Measurements from ENCODE around the gene PIEZO1. TPM values are rescaled to one million over a fixed set of nuclear protein-coding genes. Genes with fewer than 3 reads are reported as not detected.

Gene PIEZO1
- total and polyA plus RNA-seq, 2 donors (not counting 1 experiment from before 2014, with no cell fraction given), result 108 to 331 TPM

DNA sequence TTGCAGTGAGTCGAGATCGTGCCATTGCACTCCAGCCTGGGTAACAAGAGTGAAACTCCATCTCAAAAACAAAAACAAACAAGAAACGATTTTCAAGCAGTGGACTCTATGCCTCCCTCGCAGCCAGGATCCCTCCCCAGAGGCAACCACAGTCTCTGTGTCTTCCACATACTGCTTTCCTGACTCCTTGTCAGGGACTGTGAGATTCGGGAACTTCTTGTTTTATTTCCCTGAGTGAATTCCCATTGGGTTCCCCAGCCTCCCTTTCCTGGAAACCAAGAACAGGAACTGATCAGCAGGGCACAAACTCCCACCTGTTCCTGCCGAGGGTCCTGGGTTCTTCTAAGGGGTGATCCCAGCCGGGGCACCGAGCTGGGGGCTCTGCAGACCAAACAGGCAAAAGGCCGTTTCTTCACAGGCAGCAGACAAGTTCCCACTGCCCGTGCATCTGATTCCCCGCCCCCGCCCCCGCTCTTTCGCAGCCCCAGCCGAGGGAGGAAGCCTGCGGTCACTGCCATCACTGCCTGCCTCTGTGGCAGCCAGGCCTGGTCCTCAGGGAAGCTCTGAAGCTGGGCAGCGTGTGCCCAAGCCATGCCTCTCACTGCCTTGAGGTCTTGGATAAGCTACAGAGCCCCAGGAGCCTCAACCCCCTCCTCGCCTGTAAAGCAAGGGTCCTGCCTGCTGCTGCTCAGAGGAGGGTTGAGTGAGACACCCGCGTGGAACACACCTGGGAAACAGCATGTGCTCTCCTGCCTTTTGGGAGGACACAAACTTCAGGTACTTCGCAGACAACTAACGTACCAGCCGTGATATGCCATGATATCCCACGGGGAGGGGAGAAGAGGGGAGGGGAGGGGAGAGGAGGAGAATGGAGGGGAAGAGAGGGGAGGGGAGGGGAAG is 5.5 kb upstream of the PIEZO1 start:
- peak; percentile 70 for DNase-seq
- 3% methylated on average over 17 of the region's 24 CpGs for WGBS (ENCODE audit: insufficient coverage)
- Histone ChIP-seq H3K9ac (ENCODE audit: low read length) (peak overlapping the region; percentile 39), H4K20me1 (ENCODE audit: control insufficient read depth, insufficient read depth, low read length, poor library complexity, severe bottlenecking) (no peaks in the 10 kb centered on the region), H3K4me3 (ENCODE audit: control extremely low read depth in 1 of 5, extremely low read depth in 1 of 5, insufficient read depth in 1 of 5, low read depth in 2 of 5, low read length in 4 of 5) (peak overlapping the region in 1 of 5 experiments; percentile 41), H3K27ac (ENCODE audit: low read length in 2 of 2) (peak overlapping the region; percentile 36 to 64), H2AFZ (ENCODE audit: insufficient read depth, low read depth, low read length, poor library complexity, severe bottlenecking) (peak overlapping the region; percentile 42), H3K79me2 (ENCODE audit: control insufficient read depth, insufficient read depth, low read length) (no peaks in the 10 kb centered on the region), H3K9me3 (ENCODE audit: control extremely low read depth in 1 of 3, control insufficient read depth in 2 of 3, insufficient read depth in 1 of 3, low read length in 2 of 3) (peaks cover 0 to 3% (median 0%) of the 10 kb centered on the region in 3 donors), H3K27me3 (replicated peaks in 1 of 4; ENCODE audit: control extremely low read depth in 1 of 4, control insufficient read depth in 3 of 4, insufficient read depth in 4 of 4, low read length in 3 of 4) (no peaks in the 10 kb centered on the region), H3K36me3 (replicated peaks in 1 of 2; ENCODE audit: control extremely low read depth in 1 of 2, control insufficient read depth in 1 of 2, extremely low read depth in 1 of 2, insufficient read depth in 2 of 2, low read length in 1 of 2) (no peaks in the 10 kb centered on the region), H3K4me1 (ENCODE audit: control insufficient read depth in 2 of 2, insufficient read depth in 2 of 2, low read length in 2 of 2) (peaks cover 55 to 66% of the 10 kb centered on the region in 2 donors), H3K4me2 (replicated peaks; ENCODE audit: low read depth, low read length, poor library complexity, severe bottlenecking) (peak overlapping the region; percentile 82)
- TF ChIP-seq EZH2 (IDR thresholded peaks at IDR 0.05; ENCODE audit: borderline replicate concordance, insufficient read depth, low read depth, low read length, poor library complexity, severe bottlenecking), result no peak
- no peak for TF ChIP-seq CTCF (IDR thresholded peaks at IDR 0.05)
- CTCF ChIA-PET, result no interaction called here
- Mint-ChIP-seq H3K9me3 (ENCODE audit: insufficient read depth) (no peaks in the 10 kb centered on the region), H3K27me3 (no peaks in the 10 kb centered on the region), H3K4me1 (peaks cover 49% of the 10 kb centered on the region), H3K4me3 (peak overlapping the region; percentile 63), H3K27ac (peak overlapping the region; percentile 80)
- intact Hi-C loops (cut with micrococcal nuclease), result no loop called here
- POLR2A ChIA-PET, result interaction anchor here (1.2 kb wide), 1 partner anchor 9 kb away, joined by 4 read pairs; no protein-coding TSS in a partner anchor
- ATAC-seq (ENCODE audit: low read depth), result peak; percentile 64

GRCh38 chr16:88789594-88789993 is 4.6 kb upstream of the PIEZO1 start:
- Histone ChIP-seq H3K4me1 (ENCODE audit: control insufficient read depth in 2 of 2, insufficient read depth in 2 of 2, low read length in 2 of 2) (peaks cover 46 to 57% of the 10 kb centered on the region in 2 donors), H3K27me3 (replicated peaks in 1 of 4; ENCODE audit: control extremely low read depth in 1 of 4, control insufficient read depth in 3 of 4, insufficient read depth in 4 of 4, low read length in 3 of 4) (no peaks in the 10 kb centered on the region), H3K27ac (ENCODE audit: low read length in 2 of 2) (peak overlapping the region in 1 of 2 donors; percentile 17), H3K9me3 (ENCODE audit: control extremely low read depth in 1 of 3, control insufficient read depth in 2 of 3, insufficient read depth in 1 of 3, low read length in 2 of 3) (peaks cover 0 to 3% (median 0%) of the 10 kb centered on the region in 3 donors), H3K79me2 (ENCODE audit: control insufficient read depth, insufficient read depth, low read length) (peaks cover 1% of the 10 kb centered on the region), H3K4me2 (replicated peaks; ENCODE audit: low read depth, low read length, poor library complexity, severe bottlenecking) (peak overlapping the region; percentile 82), H3K4me3 (ENCODE audit: control extremely low read depth in 1 of 5, extremely low read depth in 1 of 5, insufficient read depth in 1 of 5, low read depth in 2 of 5, low read length in 4 of 5) (no peak overlapping the region), H3K9ac (ENCODE audit: low read length) (no peak overlapping the region), H2AFZ (ENCODE audit: insufficient read depth, low read depth, low read length, poor library complexity, severe bottlenecking) (no peak overlapping the region), H3K36me3 (replicated peaks in 1 of 2; ENCODE audit: control extremely low read depth in 1 of 2, control insufficient read depth in 1 of 2, extremely low read depth in 1 of 2, insufficient read depth in 2 of 2, low read length in 1 of 2) (no peaks in the 10 kb centered on the region), H4K20me1 (ENCODE audit: control insufficient read depth, insufficient read depth, low read length, poor library complexity, severe bottlenecking) (no peaks in the 10 kb centered on the region)
- DNase-seq (no peak), ATAC-seq (ENCODE audit: low read depth) (peak; percentile 8)
- H3K9me3 Mint-ChIP-seq (ENCODE audit: insufficient read depth), result no peaks in the 10 kb centered on the region
- intact Hi-C loops (cut with micrococcal nuclease), result loop anchor here (10.0 kb wide), 2 partner anchors 155 to 335 kb away; partner anchors contain the start of genes IL17C and ZFPM1
- WGBS (ENCODE audit: insufficient coverage), result 28% methylated on average over 7 of the region's 7 CpGs
- H3K27me3 Mint-ChIP-seq, result no peaks in the 10 kb centered on the region
- ChIA-PET POLR2A (interaction anchor here (1.2 kb wide), 1 partner anchor 8 kb away, joined by 4 read pairs; no protein-coding TSS in a partner anchor), CTCF (no interaction called here)
- no peak for TF ChIP-seq EZH2 (IDR thresholded peaks at IDR 0.05; ENCODE audit: borderline replicate concordance, insufficient read depth, low read depth, low read length, poor library complexity, severe bottlenecking)
- TF ChIP-seq CTCF (IDR thresholded peaks at IDR 0.05), result no peak
- H3K4me3 Mint-ChIP-seq, result peak overlapping the region; percentile 7
- H3K27ac Mint-ChIP-seq, result peak overlapping the region; percentile 64
- H3K4me1 Mint-ChIP-seq, result peaks cover 41% of the 10 kb centered on the region

All from B cell (primary cell).